ENCODE data around the gene NLRP12.
"Not testable (repeated sequence)": the region's sequence is repeated elsewhere in the genome, so short reads cannot be mapped to it uniquely, and the experiment has no call there.

Gene NLRP12

GRCh38 chr19:53774491-53774890 lies 49.6 kb downstream of the NLRP12 start:
- DNase-seq (ENCODE audit: low spot score) = not testable (repeated sequence)

GRCh38 chr19:53773999-53774398 lies 50.1 kb downstream of the NLRP12 start:
- no peak for DNase-seq (ENCODE audit: low spot score)

GRCh38 chr19:53772943-53773342 lies 51.2 kb downstream of the NLRP12 start:
- DNase-seq (ENCODE audit: low spot score) = peak; percentile 20

- no peak for DNase-seq (ENCODE audit: low spot score)
These were observed 53.0 kb downstream of the NLRP12 start for GRCh38 chr19:53771144-53771543.

- DNase-seq (ENCODE audit: low spot score) = not testable (repeated sequence)
These were observed 54.3 kb downstream of the NLRP12 start for GRCh38 chr19:53769696-53770309.

GRCh38 chr19:53768401-53768800 lies 55.7 kb downstream of the NLRP12 start:
- DNase-seq (ENCODE audit: low spot score) = no peak

GRCh38 chr19:53758991-53759390 lies 65.1 kb downstream of the NLRP12 start:
- DNase-seq (ENCODE audit: low spot score) = not testable (repeated sequence)

All from germinal center (tissue), 1 donor.